ENCODE results near the gene GDF10. TPM values are rescaled to one million over a fixed set of nuclear protein-coding genes. Genes with fewer than 3 reads are reported as not detected.

Gene GDF10
- polyA plus RNA-seq, 1 of the 3 experiments (the other 2 are of a cell fraction), result 0.02 TPM

GRCh38 chr10:47336387-47337134, 36.6 kb downstream of the GDF10 start:
- POLR2A ChIA-PET, result no interaction called here
- H3K36me3 ChIP-seq (replicated peaks in 1 of 2; ENCODE audit: control insufficient read depth in 1 of 2, insufficient read depth in 2 of 2, low read length in 1 of 2), result no peaks in the 10 kb centered on the region
- peaks cover 0 to 13% of the 10 kb centered on the region in 2 experiments; a peak in 1 of 4 replicates for H3K4me1 ChIP-seq (ENCODE audit: control insufficient read depth in 1 of 2, insufficient read depth in 2 of 2, low read depth in 1 of 2, low read length in 1 of 2)
- no peak overlapping the region for H3K4me3 ChIP-seq (ENCODE audit: low read depth in 2 of 2, low read length in 1 of 2)
- H2AFZ ChIP-seq (ENCODE audit: low read depth), result no peak overlapping the region
- TF ChIP-seq YY1 (IDR thresholded peaks at IDR 0.05; ENCODE audit: low read depth), result no peak
- TF ChIP-seq TCF12 (IDR thresholded peaks at IDR 0.05), result no peak
- no peak for TF ChIP-seq ELF1 (IDR thresholded peaks at IDR 0.05)
- no peak for TF ChIP-seq FOSL2 (IDR thresholded peaks at IDR 0.05; ENCODE audit: borderline replicate concordance, low read depth)
- TF ChIP-seq PBX3 (IDR thresholded peaks at IDR 0.05), result no peak
- TF ChIP-seq ZBTB33 (IDR thresholded peaks at IDR 0.05; ENCODE audit: borderline replicate concordance, low read depth), result no peak
- TF ChIP-seq GABPA (IDR thresholded peaks at IDR 0.05; ENCODE audit: low read depth), result no peak
- TF ChIP-seq POLR2AphosphoS5 (IDR thresholded peaks at IDR 0.05; ENCODE audit: low read depth, low read length), result no peak
- TF ChIP-seq EP300 (IDR thresholded peaks at IDR 0.05; ENCODE audit: borderline replicate concordance in 1 of 2, low read depth in 1 of 2, low read length in 1 of 2), result no peak
- CTCF ChIA-PET, result interaction anchor here (0.7 to 2.0 kb wide), 4 partner anchors 24 to 344 kb away, joined by 3 to 6 read pairs (median 3); no protein-coding TSS in a partner anchor
- H3K27ac ChIP-seq (ENCODE audit: low read depth in 2 of 2, low read length in 1 of 2), result no peak overlapping the region
- H3K9ac ChIP-seq, result no peak overlapping the region
- H3K79me2 ChIP-seq (ENCODE audit: insufficient read depth), result no peaks in the 10 kb centered on the region
- H3K27me3 ChIP-seq (ENCODE audit: insufficient read depth), result peaks cover 23% of the 10 kb centered on the region; the same call in 1 of the 2 replicates
- no peaks in the 10 kb centered on the region for H3K9me2 ChIP-seq
- no peak for DNase-seq
- no peaks in the 10 kb centered on the region for H3K9me3 ChIP-seq
- H3F3A ChIP-seq (replicated peaks; ENCODE audit: insufficient read depth), result no peaks in the 10 kb centered on the region
- WGBS (ENCODE audit: low lambda C conversion rate), result 71% methylated on average over 15 of the region's 15 CpGs
- no peak overlapping the region for H3K4me2 ChIP-seq
- H4K20me1 ChIP-seq (ENCODE audit: insufficient read depth), result no peaks in the 10 kb centered on the region

- CTCF ChIA-PET, result interaction anchor here (0.7 to 2.0 kb wide), 3 partner anchors 25 to 345 kb away, joined by 3 to 6 read pairs (median 3); no protein-coding TSS in a partner anchor
Measured at GRCh38 chr10:47337310-47337709, 37.3 kb downstream of the GDF10 start.

More at GRCh38 chr10:47337310-47337709, 37.3 kb downstream of the GDF10 start:
- Histone ChIP-seq H3K27ac (ENCODE audit: low read depth in 2 of 2, low read length in 1 of 2) (no peak overlapping the region), H3K9ac (no peak overlapping the region), H3K4me3 (ENCODE audit: low read depth in 2 of 2, low read length in 1 of 2) (no peak overlapping the region), H3F3A (replicated peaks; ENCODE audit: insufficient read depth) (no peaks in the 10 kb centered on the region), H2AFZ (ENCODE audit: low read depth) (no peak overlapping the region), H3K27me3 (ENCODE audit: insufficient read depth) (peaks cover 23% of the 10 kb centered on the region; the same call in 1 of the 2 replicates), H3K9me2 (0 out of 2 replicates have a peak, but pooled peaks cover 4% of the 10 kb centered on the region), H3K79me2 (ENCODE audit: insufficient read depth) (no peaks in the 10 kb centered on the region), H3K4me2 (no peak overlapping the region), H3K9me3 (no peaks in the 10 kb centered on the region), H3K4me1 (ENCODE audit: control insufficient read depth in 1 of 2, insufficient read depth in 2 of 2, low read depth in 1 of 2, low read length in 1 of 2) (peaks cover 0 to 10% of the 10 kb centered on the region in 2 experiments; a peak in 1 of 4 replicates), H3K36me3 (replicated peaks in 1 of 2; ENCODE audit: control insufficient read depth in 1 of 2, insufficient read depth in 2 of 2, low read length in 1 of 2) (no peaks in the 10 kb centered on the region), H4K20me1 (ENCODE audit: insufficient read depth) (no peaks in the 10 kb centered on the region)
- no peak for DNase-seq
- POLR2A ChIA-PET, result no interaction called here
- WGBS (ENCODE audit: low lambda C conversion rate), result 42% methylated on average over 3 of the region's 4 CpGs
- TF ChIP-seq RAD21 (IDR thresholded peaks at IDR 0.05; ENCODE audit: low read length) (no peak), MXI1 (IDR thresholded peaks at IDR 0.05; ENCODE audit: low read depth, low read length) (no peak), TEAD4 (IDR thresholded peaks at IDR 0.05; ENCODE audit: borderline replicate concordance, insufficient read depth) (no peak), RXRA (IDR thresholded peaks at IDR 0.05; ENCODE audit: borderline replicate concordance, low read depth) (no peak), FOXJ3 (CRISPR knock-in tag; IDR thresholded peaks at IDR 0.05) (no peak)
